Effector memory CD4-positive, alpha-beta T cell (primary cell): Measurements from ENCODE around the gene SSX5.
"Not testable (repeated sequence)": the region's sequence is repeated elsewhere in the genome, so short reads cannot be mapped to it uniquely, and the experiment has no call there.

Source experiments
- DNase-seq, 3 donors: peaks; one replicate each; pipeline ENCODE4 v3.0.0-alpha.2; 2020
- H3K27ac ChIP-seq: 2 replicates; pipeline ENCODE4 v1.7.0; 2013; ENCODE audit warnings: mild to moderate bottlenecking, low read length, moderate library complexity; ENCODE audit not compliant: insufficient read depth, poor library complexity, severe bottlenecking
- H3K27me3 ChIP-seq: replicated peaks from 2 replicates; pipeline ENCODE4 v1.7.0; 2013; ENCODE audit warnings: mild to moderate bottlenecking, low read length; ENCODE audit not compliant: insufficient read depth, control insufficient read depth, poor library complexity, severe bottlenecking
- H3K36me3 ChIP-seq: 2 replicates; pipeline ENCODE4 v1.7.0; 2013; ENCODE audit warnings: mild to moderate bottlenecking, low read length, moderate library complexity; ENCODE audit not compliant: control insufficient read depth, insufficient read depth
- H3K4me1 ChIP-seq: 2 replicates; pipeline ENCODE4 v1.7.0; 2013; ENCODE audit warnings: low read length, mild to moderate bottlenecking; ENCODE audit not compliant: control insufficient read depth, insufficient read depth, poor library complexity, severe bottlenecking
- H3K4me3 ChIP-seq: 2 replicates; pipeline ENCODE4 v1.7.0; 2013; ENCODE audit warnings: low read length, low read depth, mild to moderate bottlenecking; ENCODE audit not compliant: insufficient read depth, poor library complexity, severe bottlenecking
- H3K9me3 ChIP-seq: 2 replicates; pipeline ENCODE4 v1.7.0; 2013; ENCODE audit warnings: mild to moderate bottlenecking, low read length, moderate library complexity; ENCODE audit not compliant: control insufficient read depth
- total RNA-seq, 3 donors: gene quantifications; one replicate each; lab custom pipeline; 2026; lab: John Stamatoyannopoulos, UW

SSX5 gene, protein sequence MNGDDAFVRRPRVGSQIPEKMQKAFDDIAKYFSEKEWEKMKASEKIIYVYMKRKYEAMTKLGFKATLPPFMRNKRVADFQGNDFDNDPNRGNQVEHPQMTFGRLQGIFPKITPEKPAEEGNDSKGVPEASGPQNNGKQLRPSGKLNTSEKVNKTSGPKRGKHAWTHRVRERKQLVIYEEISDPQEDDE
- total RNA-seq: 0 reads per million in 3 donors

DNA sequence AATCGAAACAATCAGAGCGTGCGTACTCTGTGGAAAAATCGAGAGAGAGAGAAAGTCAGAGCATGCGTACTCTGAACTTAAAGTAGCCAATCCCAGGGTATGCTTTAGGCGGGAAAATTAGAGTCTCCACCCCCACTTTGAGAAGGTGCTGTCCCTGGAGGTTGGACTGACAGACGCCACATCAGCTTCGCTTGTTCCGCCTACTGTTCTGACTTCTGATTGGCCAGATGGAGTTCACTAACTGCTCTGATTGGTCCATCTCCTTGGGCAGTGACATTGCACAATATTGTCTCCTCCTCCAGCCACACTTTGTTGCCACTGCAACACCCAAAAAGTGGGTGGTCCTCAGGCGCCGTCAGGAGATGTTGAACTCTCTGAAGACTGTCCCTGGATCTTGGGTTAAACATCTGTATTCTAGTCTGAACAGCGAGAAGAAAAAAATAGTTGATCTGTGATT is at the start of gene SSX5:
Gene SSX5 (minus strand): TSS at position 51 of the 457 bp plus-strand sequence. CDS start 1,437 bp downstream, outside the sequence.
- no peaks in the 10 kb centered on the region for H3K9me3 ChIP-seq
- H3K36me3 ChIP-seq: no peaks in the 10 kb centered on the region
- no peaks in the 10 kb centered on the region for H3K4me1 ChIP-seq
- H3K4me3 ChIP-seq: no peak within 1 kb of the TSS
- H3K27ac ChIP-seq: no peak within 1 kb of the TSS
- no peak for DNase-seq
- no peaks in the 10 kb centered on the region for H3K27me3 ChIP-seq

DNA sequence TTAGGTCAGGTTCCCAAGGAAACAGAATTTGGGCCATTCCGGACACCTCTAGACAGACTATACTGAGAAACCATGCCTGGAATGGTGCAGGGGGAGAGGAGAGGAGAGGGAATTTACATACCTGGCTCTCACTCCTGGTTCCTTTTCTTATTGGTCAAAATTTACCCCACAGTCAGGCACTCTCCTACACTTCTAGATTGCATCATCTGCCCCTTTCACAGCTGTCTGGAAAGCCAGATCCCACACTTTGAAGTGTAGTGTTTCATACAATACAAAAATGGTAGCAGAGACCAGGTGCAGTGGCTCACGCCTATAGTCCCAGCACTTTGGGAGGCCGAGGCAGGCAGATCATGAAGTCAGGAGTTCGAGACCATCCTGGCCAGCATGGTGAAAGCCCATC is 27.6 kb upstream of the SSX5 start:
- not testable (repeated sequence) for H3K27me3 ChIP-seq, H3K36me3 ChIP-seq, H3K9me3 ChIP-seq, DNase-seq, H3K4me1 ChIP-seq, H3K4me3 ChIP-seq, H3K27ac ChIP-seq

DNA sequence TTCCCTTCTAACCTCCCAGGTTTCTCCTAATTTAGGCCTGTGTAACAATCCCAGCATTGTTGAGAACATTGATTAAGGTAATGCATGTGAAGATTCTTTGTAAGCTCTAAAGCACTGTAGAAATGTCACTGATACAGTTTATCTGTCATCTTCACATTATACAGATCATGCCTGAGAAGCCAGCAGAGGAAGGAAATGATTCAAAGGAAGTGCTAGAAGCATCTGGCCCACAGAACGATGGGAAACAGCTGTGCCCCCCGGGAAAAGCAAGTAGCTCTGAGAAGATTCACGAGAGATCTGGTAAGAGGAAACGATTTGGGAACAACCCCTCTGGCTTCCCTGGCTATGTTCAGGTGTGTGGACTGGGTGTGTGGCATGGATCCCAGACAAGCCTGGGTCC is 17.7 kb upstream of the SSX5 start:
- not testable (repeated sequence) for H3K36me3 ChIP-seq, H3K27ac ChIP-seq, H3K4me1 ChIP-seq, DNase-seq, H3K9me3 ChIP-seq, H3K27me3 ChIP-seq, H3K4me3 ChIP-seq

DNA sequence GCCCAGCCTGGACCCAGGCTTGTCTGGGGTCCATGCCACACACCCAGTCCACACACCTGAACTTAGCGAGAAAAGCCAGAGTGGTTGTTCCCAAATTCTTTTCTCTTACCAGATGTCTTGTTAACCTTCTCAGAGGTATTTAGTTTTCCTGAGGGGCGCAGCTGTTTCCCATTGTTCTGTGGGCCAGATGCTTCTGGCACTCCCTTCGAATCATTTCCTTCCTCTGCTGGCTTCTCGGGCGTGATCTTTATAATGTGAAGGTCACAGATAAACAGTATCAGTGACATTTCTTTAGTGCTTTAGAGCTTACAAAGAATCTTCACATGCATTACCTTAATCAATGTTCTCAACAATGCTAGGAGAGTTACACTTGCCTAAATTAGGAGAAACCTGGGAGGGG is 6.6 kb downstream of the SSX5 start:
- not testable (repeated sequence) for H3K9me3 ChIP-seq, H3K4me1 ChIP-seq, H3K36me3 ChIP-seq, DNase-seq, H3K4me3 ChIP-seq, H3K27me3 ChIP-seq, H3K27ac ChIP-seq

DNA sequence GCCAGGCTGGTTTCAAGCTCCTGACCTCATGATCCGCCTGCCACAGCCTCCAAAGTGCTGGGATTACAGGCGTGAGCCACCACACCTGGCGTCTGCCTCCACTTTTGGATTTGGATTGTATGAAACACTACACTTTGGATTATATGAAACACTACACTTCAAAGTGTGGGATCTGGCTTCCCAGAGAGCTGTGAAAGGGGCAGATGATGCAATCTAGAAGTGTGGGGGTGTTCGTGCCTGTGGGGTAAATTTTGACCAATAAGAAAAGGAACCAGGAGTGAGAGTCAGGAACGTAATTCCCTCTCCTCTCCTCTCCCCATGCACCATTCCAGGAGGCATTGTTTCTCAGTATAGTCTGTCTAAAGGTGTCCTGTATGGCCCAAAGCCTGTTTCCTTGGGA is 14.7 kb downstream of the SSX5 start:
- H3K4me1 ChIP-seq, H3K27ac ChIP-seq, H3K9me3 ChIP-seq, H3K4me3 ChIP-seq, H3K36me3 ChIP-seq, DNase-seq, H3K27me3 ChIP-seq: not testable (repeated sequence)

DNA sequence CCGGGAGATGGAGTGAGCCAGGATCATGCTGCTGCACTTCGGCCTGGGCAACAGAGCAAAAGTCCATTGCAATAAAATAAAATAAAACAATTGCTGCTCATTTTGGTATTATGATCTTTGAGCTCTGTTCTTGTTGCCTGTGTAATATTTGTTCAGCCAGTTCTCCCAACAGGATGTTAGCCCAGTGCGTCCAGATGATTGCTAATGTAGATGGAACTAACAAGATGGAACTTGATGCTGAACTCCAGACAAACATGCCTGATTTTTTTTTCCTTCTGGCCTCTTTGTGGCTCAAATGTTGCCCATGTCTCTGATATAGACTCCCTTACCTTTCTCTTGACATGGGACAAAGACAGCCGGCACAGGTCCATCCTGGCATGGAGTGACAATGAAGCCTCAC is 15.8 kb downstream of the SSX5 start:
- Histone ChIP-seq H3K27ac (no peak overlapping the region), H3K4me1 (no peaks in the 10 kb centered on the region), H3K27me3 (no peaks in the 10 kb centered on the region), H3K36me3 (no peaks in the 10 kb centered on the region), H3K9me3 (no peaks in the 10 kb centered on the region), H3K4me3 (no peak overlapping the region)
- DNase-seq: no peak

DNA sequence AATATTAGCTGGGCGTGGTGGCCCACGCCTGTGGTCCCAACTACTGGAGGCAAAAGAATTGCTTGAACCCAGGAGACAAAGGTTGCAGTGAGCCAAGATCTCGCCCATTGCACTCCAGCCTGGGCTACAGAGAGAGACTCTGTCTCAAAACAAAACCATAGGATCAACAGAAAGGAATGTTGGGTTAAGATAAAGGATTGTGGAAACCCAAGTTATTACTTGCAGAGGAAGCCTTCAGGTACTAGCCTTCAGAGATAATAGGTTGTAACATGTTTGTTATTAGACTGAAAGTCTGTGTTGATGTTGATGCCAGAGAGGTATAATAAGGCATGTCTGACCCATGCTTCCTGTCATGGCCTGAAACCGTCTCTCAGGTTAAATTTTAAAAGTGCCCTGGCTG is 16.9 kb downstream of the SSX5 start:
- H3K27ac ChIP-seq: no peak overlapping the region
- H3K36me3 ChIP-seq: no peaks in the 10 kb centered on the region
- H3K4me3 ChIP-seq: no peak overlapping the region
- H3K27me3 ChIP-seq: no peaks in the 10 kb centered on the region
- H3K9me3 ChIP-seq: no peaks in the 10 kb centered on the region
- no peaks in the 10 kb centered on the region for H3K4me1 ChIP-seq
- DNase-seq: no peak

DNA sequence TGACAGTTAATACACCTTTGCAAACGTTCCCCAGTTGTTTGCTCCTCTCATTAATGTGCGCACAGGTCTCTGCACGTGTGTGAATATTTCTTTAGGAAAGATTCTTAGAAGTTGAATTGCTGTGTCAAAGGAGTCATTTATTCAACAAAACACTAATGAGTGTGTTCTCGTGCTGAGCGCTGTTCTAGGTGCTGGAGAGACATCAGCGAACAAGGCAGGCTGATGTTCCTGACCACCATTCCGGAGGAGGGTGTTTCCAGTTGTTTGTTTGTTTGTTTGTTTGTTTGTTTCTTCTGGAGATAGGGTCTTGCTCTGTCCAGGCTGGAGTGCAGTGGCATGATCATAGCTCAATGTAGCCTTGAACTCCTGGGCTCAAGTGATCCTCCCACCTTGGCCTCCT is 30.3 kb downstream of the SSX5 start:
- not testable (repeated sequence) for H3K36me3 ChIP-seq, H3K27ac ChIP-seq, DNase-seq

DNA sequence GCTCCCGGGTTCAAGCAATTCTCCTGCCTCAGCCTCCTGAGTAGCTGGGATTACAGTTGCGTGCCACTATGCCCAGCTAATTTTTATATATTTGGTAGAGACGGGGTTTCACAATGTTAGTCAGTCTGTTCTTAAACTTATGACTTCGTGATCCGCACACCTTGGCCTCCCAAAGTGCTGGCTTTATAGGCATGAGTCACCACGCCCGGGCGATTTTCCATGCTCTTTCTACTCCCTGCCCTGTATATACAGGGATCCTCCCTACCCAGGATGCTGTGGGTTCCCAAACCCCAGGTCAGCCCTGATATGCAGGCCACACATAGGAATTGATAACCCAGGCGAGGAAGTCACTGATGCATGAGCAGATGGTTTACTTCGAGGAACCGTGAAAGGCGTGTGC is 31.4 kb downstream of the SSX5 start:
- H3K36me3 ChIP-seq: no peaks in the 10 kb centered on the region
- no peak overlapping the region for H3K4me3 ChIP-seq
- no peaks in the 10 kb centered on the region for H3K27me3 ChIP-seq
- no peaks in the 10 kb centered on the region for H3K4me1 ChIP-seq
- H3K27ac ChIP-seq: no peak overlapping the region
- H3K9me3 ChIP-seq: no peaks in the 10 kb centered on the region
- no peak for DNase-seq

More for the DNA sequence above, 30.3 kb downstream of the SSX5 start:
- H3K9me3 ChIP-seq, H3K4me1 ChIP-seq, H3K27me3 ChIP-seq, H3K4me3 ChIP-seq: not testable (repeated sequence)

DNA sequence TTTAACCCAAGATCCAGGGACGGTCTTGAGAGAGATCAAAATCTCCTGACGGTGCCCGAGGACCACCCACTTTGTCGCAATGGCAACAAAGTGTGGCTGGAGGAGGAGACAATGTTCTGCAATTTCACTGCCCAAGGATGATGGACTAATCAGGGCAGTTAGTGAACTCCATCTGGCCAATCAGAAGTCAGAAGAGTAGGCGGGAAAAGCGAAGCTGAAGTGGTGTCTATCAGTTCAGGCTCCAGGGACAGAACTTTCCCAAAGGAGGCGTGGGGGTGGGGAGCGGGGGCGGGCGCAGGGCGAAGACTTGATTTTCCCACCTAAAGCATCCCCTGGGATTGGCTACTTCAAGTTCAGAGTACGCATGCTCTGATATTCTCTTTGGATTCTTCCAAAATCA is 40.6 kb downstream of the SSX5 start:
- DNase-seq: no peak
- H3K4me3 ChIP-seq: no peak overlapping the region
- no peaks in the 10 kb centered on the region for H3K9me3 ChIP-seq
- no peaks in the 10 kb centered on the region for H3K27me3 ChIP-seq
- no peaks in the 10 kb centered on the region for H3K4me1 ChIP-seq
- no peak overlapping the region for H3K27ac ChIP-seq
- no peaks in the 10 kb centered on the region for H3K36me3 ChIP-seq
